Cerebellar cortex (tissue), 1 donor: ENCODE data around the gene LTN1.
A peak's percentile ranks its signal among the peaks of the same experiment; 100 is the strongest.

Source experiments
- DNase-seq: peaks from one replicate; pipeline ENCODE4 v3.0.0-alpha.2; 2015; ENCODE audit warnings: low spot score

LTN1 gene

GRCh38 chr21:28979092-28979491 is 13.6 kb downstream of the LTN1 start:
- no peak for DNase-seq

DNA sequence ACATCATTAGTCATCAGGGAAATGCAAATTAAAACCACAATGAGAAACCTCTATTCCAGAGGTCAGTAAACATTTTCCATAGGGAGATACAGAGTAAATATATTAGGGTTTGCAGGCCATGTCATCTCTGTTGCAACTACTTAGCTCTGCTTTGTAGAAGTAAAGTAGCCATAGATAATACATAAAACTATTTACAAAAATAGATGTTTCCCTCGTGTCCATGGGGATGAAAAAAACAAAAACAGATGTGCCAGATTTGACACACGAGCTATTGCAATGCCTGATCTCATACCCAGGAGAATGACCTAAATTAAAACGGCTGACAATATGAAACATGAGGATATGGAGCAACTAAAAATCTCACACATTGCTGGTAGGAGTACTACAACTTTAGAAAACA is 17.3 kb downstream of the LTN1 start:
- DNase-seq, result no peak

- DNase-seq, result no peak
These were observed 18.0 kb downstream of the LTN1 start for GRCh38 chr21:28974531-28975227.

GRCh38 chr21:28972398-28972797 is 20.3 kb downstream of the LTN1 start:
- DNase-seq, result no peak

DNA sequence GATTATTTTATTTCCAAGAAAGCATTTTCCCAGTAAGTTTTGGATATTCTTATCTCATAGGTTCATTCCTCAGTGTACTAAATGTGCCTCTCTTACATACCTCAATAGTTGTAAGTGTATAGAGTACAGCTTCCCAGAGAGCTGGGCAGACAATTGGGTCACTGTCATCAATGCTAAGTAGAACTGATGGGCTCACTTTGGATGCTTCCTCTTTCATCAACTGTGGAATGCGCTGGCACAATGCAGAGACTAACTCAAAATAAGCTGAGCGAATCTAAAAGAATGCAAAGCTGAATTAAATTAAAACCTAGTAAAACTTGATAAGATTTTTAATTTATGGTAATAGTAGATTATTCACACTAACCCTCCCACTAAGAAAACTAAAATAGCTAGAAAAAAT is 21.5 kb downstream of the LTN1 start:
- no peak for DNase-seq

DNA sequence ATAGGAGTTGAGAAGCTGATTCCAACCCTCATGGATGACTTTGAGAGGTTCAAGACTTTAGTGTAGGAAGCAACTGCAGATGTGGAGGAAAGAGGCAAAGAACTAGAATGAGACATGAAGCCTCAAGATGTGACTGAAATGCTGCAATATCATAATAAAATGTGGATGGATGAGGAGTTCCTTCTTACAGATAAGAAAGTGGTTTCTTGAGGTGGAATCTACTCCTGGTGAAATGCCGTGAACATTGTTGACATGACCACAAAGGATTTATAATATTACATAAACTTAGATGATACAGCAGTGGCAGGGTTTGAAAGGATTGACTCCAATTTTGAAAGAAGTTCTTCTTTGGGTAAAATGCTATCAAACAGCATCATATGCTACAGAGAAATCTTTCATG is 28.8 kb downstream of the LTN1 start:
- no peak for DNase-seq

GRCh38 chr21:28962465-28962864 is 30.2 kb downstream of the LTN1 start:
- no peak for DNase-seq

GRCh38 chr21:28961927-28962326 is 30.8 kb downstream of the LTN1 start:
- no peak for DNase-seq

- no peak for DNase-seq
These were observed 32.4 kb downstream of the LTN1 start for GRCh38 chr21:28960245-28960644.

- DNase-seq, result no peak
These were observed 33.1 kb downstream of the LTN1 start for GRCh38 chr21:28959367-28960099.

- no peak for DNase-seq
These were observed 39.4 kb downstream of the LTN1 start for GRCh38 chr21:28953247-28953646.

GRCh38 chr21:28952686-28953085 is 40.0 kb downstream of the LTN1 start:
- no peak for DNase-seq

GRCh38 chr21:28949318-28949717 is 43.4 kb downstream of the LTN1 start:
- DNase-seq, result no peak

DNA sequence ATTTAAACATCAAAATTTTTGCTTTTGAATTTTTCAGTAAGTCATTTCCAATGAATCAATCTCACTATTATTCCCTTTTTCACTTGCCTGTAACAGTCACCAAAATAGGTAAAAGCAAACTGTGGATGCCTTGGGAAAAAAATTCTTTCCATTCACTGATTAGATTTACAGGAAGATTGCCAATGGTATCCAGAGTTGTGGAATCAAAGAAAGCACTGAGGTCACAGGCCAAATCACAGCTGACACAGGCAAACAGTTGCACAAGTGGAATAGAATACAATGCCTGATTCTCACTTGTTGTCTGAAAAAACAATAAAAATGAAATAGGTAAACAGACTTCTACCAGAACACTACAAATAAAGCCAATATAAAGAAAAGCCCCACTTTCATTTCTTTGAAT is 48.4 kb downstream of the LTN1 start:
- DNase-seq, result no peak

- DNase-seq, result no peak
These were observed 49.0 kb downstream of the LTN1 start for GRCh38 chr21:28943631-28944030.

DNA sequence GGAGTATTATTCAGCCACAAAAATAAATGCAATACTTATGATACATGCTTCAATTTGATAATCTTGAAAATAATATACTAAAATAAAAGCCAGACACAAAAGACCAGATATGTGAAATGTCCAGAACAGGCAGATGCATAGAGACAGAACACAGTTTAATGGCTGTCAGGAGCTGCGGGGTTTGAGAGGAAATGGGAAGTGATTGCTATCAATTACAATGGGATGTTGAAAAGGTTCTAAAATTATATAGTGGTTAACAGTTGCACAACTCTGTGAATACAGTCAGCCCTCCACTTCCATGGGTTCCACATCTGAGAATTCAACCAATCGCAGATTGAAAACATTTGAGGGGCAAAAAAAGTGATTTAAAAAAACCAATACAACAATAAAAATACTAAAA is 54.0 kb downstream of the LTN1 start:
- no peak for DNase-seq

- DNase-seq, result no peak
These were observed 54.9 kb downstream of the LTN1 start for GRCh38 chr21:28937737-28938136.

GRCh38 chr21:28936721-28937120 is 56.0 kb downstream of the LTN1 start:
- DNase-seq, result peak; percentile 91

- peak; percentile 56 for DNase-seq
These were observed 56.6 kb downstream of the LTN1 start for GRCh38 chr21:28936036-28936435.

DNA sequence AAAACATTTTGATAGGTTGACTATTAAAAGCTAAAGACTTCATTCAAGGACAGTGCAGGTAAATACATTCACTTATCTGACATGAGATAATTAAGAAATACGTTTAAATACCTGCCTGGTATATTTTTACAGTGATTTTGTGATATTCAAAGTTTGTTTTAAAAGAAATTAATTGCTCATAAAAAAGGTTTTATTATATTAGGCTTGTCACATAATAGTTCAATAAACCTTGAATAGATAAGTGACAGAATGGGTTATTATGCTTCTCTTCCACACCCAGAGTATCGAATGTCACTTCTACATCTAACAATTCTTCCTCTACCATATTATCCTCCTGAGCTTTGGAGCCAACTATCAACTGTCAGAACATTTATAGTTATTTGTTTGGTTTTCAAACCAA is 60.0 kb downstream of the LTN1 start:
- no peak for DNase-seq

DNA sequence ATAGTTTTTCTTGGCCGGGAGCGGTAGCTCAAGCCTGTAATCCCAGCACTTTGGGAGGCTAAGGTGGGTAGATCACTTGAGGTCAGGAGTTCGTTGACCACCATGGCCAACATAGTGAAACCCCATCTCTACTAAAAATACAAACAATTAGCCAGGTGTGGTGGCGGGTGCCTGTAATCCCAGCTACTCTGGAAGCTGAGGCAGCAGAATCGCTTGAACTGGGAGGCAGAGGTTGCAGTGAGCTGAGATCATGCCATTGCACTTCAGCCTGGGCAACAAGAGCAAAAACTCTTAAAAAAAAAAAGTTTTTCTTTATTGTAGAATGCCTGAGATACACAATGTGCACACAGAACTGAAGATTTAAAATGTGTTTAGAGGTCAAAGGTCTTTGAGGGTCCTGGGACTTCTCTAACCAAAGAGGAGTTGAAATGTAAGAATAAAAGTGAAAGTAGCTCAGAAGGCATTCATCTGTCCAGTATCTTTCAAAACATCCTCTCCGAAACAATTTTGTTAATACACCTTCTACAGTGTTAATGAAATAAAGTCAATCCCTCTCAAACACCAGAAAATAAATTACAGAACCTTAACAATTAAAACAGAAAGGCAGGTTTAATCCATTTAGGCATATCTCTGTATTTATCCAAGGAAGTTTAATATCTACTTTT is 60.8 kb downstream of the LTN1 start:
- peak; percentile 67 for DNase-seq

DNA sequence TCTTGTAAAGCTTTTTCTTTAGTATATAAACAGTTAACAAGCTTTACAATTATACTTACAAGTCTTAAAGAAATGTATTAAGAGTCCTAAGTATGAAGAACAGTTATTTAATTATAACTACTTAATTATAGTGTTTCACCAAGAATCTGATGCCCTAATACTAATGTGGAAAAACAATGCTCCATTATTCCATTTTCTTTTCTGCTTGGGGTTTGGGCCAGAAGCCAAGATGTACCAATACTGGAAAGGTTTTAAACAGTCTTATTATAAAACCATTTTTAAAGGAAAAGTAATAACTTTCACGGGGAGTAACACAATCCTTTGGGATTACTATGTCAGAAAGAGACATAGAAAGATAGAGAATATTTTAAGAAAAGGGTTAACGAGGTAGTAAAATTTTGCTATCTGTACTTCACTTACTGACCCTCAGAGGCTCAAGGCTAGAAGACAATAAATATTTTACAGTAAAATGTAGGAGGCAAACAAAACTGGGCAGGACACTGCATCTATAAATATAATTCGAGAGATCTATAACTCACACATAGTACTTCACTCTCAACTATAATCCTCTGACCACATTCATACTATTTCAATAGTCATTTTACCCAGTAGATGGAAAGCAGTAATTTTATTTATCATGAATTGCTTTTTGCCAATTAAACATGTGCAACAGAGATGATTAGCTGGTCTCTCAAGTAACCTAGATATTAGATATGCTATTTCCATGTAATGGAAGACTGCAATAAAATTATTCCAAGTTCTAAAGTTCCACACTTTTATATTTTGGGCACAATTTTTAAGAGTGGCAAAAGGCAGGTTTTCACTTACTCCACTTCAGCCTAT is 63.9 kb downstream of the LTN1 start:
- DNase-seq, result peak; percentile 73
